Tibial nerve (tissue), 4 donors: ENCODE results near the gene ST8SIA2. TPM values are rescaled to one million over a fixed set of nuclear protein-coding genes. Genes with fewer than 3 reads are reported as not detected.

Source experiments
- DNase-seq, 2 donors: peaks; one replicate each; pipeline ENCODE4 v3.0.0-alpha.2; 2019; ENCODE audit warnings: low spot score in 2 of 2
- H3K27ac ChIP-seq, 4 donors: fragments of 200-600 bp; sonication (generic) in 3 of 4; one replicate each; pipeline ENCODE4 v1.5.1; 2017 to 2019; ENCODE audit warnings: mild to moderate bottlenecking in 1 of 4
- H3K27me3 ChIP-seq, 2 donors: fragments of 200-600 bp; sonication (generic) in 1 of 2; one replicate each; pipeline versions ENCODE4 v1.5.1 to v1.6.0; 2017 to 2019
- H3K36me3 ChIP-seq, 3 donors: fragments of 200-600 bp; sonication (generic); one replicate each; pipeline ENCODE4 v1.5.1; 2018 to 2019
- H3K4me1 ChIP-seq, 4 donors: fragments of 200-600 bp; sonication (generic) in 3 of 4; one replicate each; pipeline ENCODE4 v1.5.1; 2017 to 2019
- H3K4me3 ChIP-seq, 4 donors: fragments of 200-600 bp; sonication (generic) in 3 of 4; one replicate each; pipeline ENCODE4 v1.5.1; 2017 to 2019; ENCODE audit warnings: mild to moderate bottlenecking in 1 of 4, moderate library complexity in 1 of 4
- H3K9me3 ChIP-seq, 4 donors: fragments of 200-600 bp; sonication (generic) in 3 of 4; one replicate each; pipeline ENCODE4 v1.5.1; 2017 to 2019
- EP300 ChIP-seq, 2 donors: sonication (generic); formaldehyde crosslinking; IDR thresholded peaks; one replicate each; pipeline ENCODE4 v1.6.1; 2017; ENCODE audit warnings: antibody characterized with exemption in 2 of 2, mild to moderate bottlenecking in 1 of 2
- POLR2A ChIP-seq, 2 donors: fragments of 450-650 bp; IDR thresholded peaks; one replicate each; pipeline ENCODE4 v1.6.1; 2017; ENCODE audit warnings: antibody characterized with exemption in 2 of 2, mild to moderate bottlenecking in 2 of 2, moderate library complexity in 2 of 2
- WGBS, 2 donors: methylation state at CpG; one replicate each; pipeline ENCODE4 v1.1.5; 2018; 5-methylcytosine and 5-hydroxymethylcytosine counted together
- total RNA-seq, 4 donors: library from RNA; depleted of rRNA; stranded (reverse); fragments of >200 nt; gene quantifications; one replicate each; pipeline ENCODE4 v1.1.0, GENCODE V29; 2016
- TF ChIP-seq, protein P1 (sequence below), 5 experiments: fragments of 200-600 bp in 3 of 5; fragments of 450-650 bp in 2 of 5; sonication (generic) in 3 of 5; IDR thresholded peaks; one replicate each; pipeline ENCODE4 v1.5.1; 2016 to 2019; ENCODE audit warnings: antibody characterized with exemption in 5 of 5, mild to moderate bottlenecking in 3 of 5, moderate library complexity in 2 of 5

Gene ST8SIA2
- total RNA-seq, 4 donors from 2014 or later, result not detected

DNA sequence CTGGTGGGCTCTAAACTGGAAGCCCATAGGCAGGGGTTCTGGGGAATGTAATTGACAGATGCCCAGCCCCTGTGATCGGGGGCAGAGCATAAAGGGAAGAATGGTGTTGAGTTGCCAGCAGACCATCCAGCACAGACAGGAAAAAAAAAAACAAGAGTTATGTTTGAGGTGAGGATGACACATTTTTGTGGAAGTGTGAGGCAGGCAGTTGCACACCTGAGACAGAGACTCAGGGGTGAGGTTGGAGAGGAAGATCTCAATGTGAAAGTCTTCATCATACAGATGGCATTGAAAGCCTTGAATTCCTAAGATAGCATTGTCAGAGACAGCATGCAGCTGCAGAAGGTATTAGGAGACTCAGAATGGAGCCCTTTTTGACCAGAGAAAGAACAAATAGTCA is 18.6 kb upstream of the ST8SIA2 start:
- 67 to 77% methylated on average over 1 of the region's 1 CpG for WGBS, 2 donors
- no peak overlapping the region for H3K27ac ChIP-seq
- H3K27me3 ChIP-seq, result no peaks in the 10 kb centered on the region
- H3K36me3 ChIP-seq, result no peaks in the 10 kb centered on the region
- no peak for TF ChIP-seq EP300 (IDR thresholded peaks at IDR 0.05)
- TF ChIP-seq, protein P1, sequence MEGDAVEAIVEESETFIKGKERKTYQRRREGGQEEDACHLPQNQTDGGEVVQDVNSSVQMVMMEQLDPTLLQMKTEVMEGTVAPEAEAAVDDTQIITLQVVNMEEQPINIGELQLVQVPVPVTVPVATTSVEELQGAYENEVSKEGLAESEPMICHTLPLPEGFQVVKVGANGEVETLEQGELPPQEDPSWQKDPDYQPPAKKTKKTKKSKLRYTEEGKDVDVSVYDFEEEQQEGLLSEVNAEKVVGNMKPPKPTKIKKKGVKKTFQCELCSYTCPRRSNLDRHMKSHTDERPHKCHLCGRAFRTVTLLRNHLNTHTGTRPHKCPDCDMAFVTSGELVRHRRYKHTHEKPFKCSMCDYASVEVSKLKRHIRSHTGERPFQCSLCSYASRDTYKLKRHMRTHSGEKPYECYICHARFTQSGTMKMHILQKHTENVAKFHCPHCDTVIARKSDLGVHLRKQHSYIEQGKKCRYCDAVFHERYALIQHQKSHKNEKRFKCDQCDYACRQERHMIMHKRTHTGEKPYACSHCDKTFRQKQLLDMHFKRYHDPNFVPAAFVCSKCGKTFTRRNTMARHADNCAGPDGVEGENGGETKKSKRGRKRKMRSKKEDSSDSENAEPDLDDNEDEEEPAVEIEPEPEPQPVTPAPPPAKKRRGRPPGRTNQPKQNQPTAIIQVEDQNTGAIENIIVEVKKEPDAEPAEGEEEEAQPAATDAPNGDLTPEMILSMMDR (IDR thresholded peaks at IDR 0.05), result no peak
- no peak for DNase-seq
- H3K9me3 ChIP-seq, result peaks cover 0 to 9% (median 0%) of the 10 kb centered on the region in 4 donors
- H3K4me3 ChIP-seq, result no peak overlapping the region
- no peaks in the 10 kb centered on the region for H3K4me1 ChIP-seq

DNA sequence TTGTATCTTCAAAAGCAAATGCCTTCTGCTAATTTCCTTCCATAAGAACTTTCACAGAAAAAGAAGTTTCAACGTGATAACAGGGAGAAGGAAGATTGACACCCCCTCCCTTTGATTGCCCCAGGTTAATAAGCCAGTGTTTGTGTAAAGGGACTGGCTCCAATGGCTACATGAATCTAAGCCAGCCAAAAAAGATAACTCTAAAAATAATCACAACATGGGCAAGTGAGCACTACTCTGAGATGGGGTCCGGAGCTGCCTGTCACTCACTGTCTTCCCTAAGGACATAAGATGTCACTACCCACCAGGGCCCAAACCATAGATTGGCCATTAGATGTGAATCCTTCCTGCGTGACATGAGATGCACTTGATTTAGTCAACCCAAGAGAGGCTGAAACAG is 17.6 kb upstream of the ST8SIA2 start:
- TF ChIP-seq POLR2A (IDR thresholded peaks at IDR 0.05), result no peak
- no peak for TF ChIP-seq EP300 (IDR thresholded peaks at IDR 0.05)
- TF ChIP-seq, protein P1 (IDR thresholded peaks at IDR 0.05), result no peak
- 78 to 84% methylated on average over 3 of the region's 3 CpGs for WGBS, 2 donors
- Histone ChIP-seq H3K9me3 (peaks cover 0 to 13% (median 0%) of the 10 kb centered on the region in 4 donors), H3K27me3 (no peaks in the 10 kb centered on the region), H3K27ac (no peak overlapping the region), H3K36me3 (no peaks in the 10 kb centered on the region), H3K4me1 (no peaks in the 10 kb centered on the region), H3K4me3 (no peak overlapping the region)
- DNase-seq, result no peak

DNA sequence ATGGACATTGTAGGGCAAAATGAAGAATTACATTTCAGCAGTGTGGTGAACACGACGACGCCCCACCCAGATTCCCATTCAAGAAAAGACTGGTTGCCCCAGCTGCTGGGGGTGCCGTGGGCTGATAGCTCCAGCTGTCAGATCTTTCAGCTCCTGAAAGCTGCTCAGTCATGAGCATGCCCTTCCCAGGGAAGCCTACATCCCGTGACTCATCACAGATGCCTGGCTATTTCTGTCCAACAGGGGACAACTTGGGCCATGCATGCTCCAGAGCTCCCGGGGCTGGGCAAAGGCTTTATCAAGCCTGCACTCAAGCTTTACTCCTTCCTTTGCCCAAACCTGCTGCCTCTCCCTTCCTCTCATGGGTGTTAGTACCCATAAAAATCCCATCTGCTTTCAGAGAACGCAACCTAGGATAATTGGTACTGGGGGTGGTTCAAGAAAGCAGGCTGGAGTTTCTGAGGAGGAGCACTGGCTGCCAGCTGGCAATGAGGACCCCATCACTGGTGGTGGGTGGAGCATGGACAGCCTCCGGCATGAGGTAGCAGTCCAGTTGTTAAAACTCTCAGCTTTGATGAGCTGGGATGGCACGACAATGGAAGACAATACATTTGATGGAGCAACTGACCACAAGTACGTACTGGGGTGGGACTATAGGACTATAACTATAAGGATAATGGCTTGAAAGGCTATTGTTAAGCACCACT is 16.4 kb upstream of the ST8SIA2 start:
- Histone ChIP-seq H3K4me1 (no peaks in the 10 kb centered on the region), H3K27ac (no peak overlapping the region), H3K4me3 (no peak overlapping the region), H3K36me3 (no peaks in the 10 kb centered on the region), H3K9me3 (peaks cover 0 to 16% (median 0%) of the 10 kb centered on the region in 4 donors), H3K27me3 (no peaks in the 10 kb centered on the region)
- WGBS, 2 donors, result 80 to 83% methylated on average over 10 of the region's 10 CpGs
- TF ChIP-seq, protein P1 (IDR thresholded peaks at IDR 0.05), result no peak
- no peak for DNase-seq

DNA sequence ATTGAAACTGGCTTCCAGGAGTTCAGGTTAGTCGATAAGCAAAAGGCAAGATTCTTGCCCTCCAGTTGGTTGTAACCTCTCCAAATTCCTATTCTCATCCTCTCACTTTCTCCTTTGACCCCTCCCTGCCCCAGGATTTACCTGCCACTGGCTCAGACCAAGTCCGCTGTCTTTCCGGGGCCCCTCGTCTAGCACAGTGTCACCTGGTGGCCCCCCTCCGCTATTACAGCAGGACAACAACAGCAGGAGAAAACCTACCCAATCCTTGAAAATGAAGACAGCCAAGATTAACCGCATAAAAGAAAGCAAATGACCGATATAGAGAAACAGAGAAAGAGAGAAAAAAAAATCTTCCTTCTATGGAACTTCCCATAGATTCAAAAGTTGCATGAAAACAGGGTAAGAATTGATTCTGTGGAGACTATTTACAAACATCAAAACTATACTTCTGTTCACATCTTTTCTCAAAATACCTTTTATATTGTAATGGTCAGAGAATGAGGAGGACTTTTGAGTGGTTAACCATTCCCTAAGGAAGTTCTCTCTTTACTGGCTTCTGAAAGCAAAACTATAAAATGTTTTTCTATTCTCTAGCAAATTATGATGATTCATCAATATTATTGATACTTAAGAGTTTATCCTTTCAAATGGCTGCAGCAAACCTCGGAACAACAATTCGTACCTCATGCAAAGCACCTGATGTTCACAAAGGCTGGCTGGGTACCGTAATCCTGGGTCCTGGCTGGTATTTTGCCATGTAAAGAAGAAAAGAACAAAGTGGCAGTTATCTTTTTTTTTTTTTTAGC is 10.0 kb upstream of the ST8SIA2 start:
- Histone ChIP-seq H3K36me3 (no peaks in the 10 kb centered on the region), H3K9me3 (peaks cover 0 to 16% (median 0%) of the 10 kb centered on the region in 4 donors), H3K27ac (no peak overlapping the region), H3K4me3 (no peak overlapping the region), H3K27me3 (peaks cover 0 to under 1% of the 10 kb centered on the region in 2 donors), H3K4me1 (no peaks in the 10 kb centered on the region)
- no peak for DNase-seq
- TF ChIP-seq, protein P1 (IDR thresholded peaks at IDR 0.05), result peak in 1 of 5 experiments; percentile 23
- TF ChIP-seq POLR2A (IDR thresholded peaks at IDR 0.05), result no peak
- WGBS, 2 donors, result 35 to 55% methylated on average over 10 of the region's 10 CpGs

DNA sequence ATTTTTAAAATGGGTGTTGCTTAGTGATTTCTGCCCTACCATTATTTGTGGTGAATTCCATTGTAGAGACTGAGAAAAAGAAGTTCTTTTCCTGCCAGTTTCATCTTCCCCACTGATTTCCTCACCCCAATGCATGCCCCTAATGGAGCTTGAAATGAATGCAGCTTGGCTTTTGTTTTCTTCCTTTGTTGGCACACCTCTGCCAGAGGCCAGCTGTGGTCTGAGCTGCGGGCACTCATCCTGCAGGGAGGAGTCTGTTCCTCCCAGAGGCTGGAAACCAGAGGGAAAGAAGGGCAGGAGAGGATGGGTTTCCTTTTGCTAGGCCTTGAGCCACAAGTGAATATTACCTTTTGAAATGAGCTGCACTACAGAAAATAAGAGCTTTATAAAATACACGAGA is 9.3 kb upstream of the ST8SIA2 start:
- no peaks in the 10 kb centered on the region for H3K4me1 ChIP-seq
- no peak overlapping the region for H3K27ac ChIP-seq
- H3K36me3 ChIP-seq, result no peaks in the 10 kb centered on the region
- DNase-seq, result no peak
- peaks cover 0 to 11% (median 0%) of the 10 kb centered on the region in 4 donors for H3K9me3 ChIP-seq
- 59 to 69% methylated on average over 2 of the region's 2 CpGs for WGBS, 2 donors
- TF ChIP-seq, protein P1 (IDR thresholded peaks at IDR 0.05), result no peak
- TF ChIP-seq POLR2A (IDR thresholded peaks at IDR 0.05) (no peak), EP300 (IDR thresholded peaks at IDR 0.05) (no peak)
- peaks cover 0 to 7% of the 10 kb centered on the region in 2 donors for H3K27me3 ChIP-seq
- H3K4me3 ChIP-seq, result no peak overlapping the region
